ENCODE results near the gene WDR70.

DNA sequence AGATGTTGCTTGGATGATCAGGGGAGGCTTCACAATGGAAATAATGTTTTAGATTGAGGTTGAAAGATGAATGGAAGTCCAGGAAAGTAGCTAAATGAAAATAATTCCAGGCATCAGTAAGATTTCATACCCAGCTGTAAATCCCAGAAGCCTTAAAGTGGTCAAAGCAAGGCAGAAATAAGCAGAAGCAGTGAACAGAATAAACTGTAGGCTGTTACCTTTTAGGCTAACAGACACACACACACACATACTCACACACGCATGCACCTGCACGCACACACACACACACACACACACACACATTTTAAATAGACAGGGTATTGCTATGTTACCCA is 175.3 kb downstream of the WDR70 start:
- TF ChIP-seq, protein P1, sequence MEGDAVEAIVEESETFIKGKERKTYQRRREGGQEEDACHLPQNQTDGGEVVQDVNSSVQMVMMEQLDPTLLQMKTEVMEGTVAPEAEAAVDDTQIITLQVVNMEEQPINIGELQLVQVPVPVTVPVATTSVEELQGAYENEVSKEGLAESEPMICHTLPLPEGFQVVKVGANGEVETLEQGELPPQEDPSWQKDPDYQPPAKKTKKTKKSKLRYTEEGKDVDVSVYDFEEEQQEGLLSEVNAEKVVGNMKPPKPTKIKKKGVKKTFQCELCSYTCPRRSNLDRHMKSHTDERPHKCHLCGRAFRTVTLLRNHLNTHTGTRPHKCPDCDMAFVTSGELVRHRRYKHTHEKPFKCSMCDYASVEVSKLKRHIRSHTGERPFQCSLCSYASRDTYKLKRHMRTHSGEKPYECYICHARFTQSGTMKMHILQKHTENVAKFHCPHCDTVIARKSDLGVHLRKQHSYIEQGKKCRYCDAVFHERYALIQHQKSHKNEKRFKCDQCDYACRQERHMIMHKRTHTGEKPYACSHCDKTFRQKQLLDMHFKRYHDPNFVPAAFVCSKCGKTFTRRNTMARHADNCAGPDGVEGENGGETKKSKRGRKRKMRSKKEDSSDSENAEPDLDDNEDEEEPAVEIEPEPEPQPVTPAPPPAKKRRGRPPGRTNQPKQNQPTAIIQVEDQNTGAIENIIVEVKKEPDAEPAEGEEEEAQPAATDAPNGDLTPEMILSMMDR (conservative IDR thresholded peaks at IDR 0.05; ENCODE audit: low read depth, low read length): no peak
- TF ChIP-seq EZH2 (IDR thresholded peaks at IDR 0.05; ENCODE audit: low read length, unreplicated experiment): no peak
- no peak for TF ChIP-seq EZH2phosphoT487 (IDR thresholded peaks at IDR 0.05; ENCODE audit: borderline replicate concordance, low read length)
